MM.1S (cell line): ENCODE measurements around the gene PNN.
"Not testable (repeated sequence)": the region's sequence is repeated elsewhere in the genome, so short reads cannot be mapped to it uniquely, and the experiment has no call there.

Experiments used
- DNase-seq: peaks from one replicate; pipeline ENCODE4 v3.0.0-alpha.2; 2015
- H2AFZ ChIP-seq: fragments of 300-600 bp; sonication (generic); 2 replicates; pipeline ENCODE4 v1.6.0; 2016; ENCODE audit warnings: antibody characterized with exemption, low read length
- H3F3A ChIP-seq: fragments of 300-600 bp; sonication (generic); 2 replicates; pipeline ENCODE4 v1.6.1; 2016; ENCODE audit warnings: mild to moderate bottlenecking, antibody characterized with exemption, low read length, moderate library complexity, mixed read lengths; ENCODE audit not compliant: insufficient read depth
- H3K27ac ChIP-seq: fragments of 300-600 bp; sonication (generic); 2 replicates; pipeline ENCODE4 v1.5.1; 2016; ENCODE audit warnings: mild to moderate bottlenecking, low read length
- H3K27me3 ChIP-seq: fragments of 300-600 bp; sonication (generic); replicated peaks from 2 replicates; pipeline ENCODE4 v1.6.0; 2016; ENCODE audit warnings: low read length; ENCODE audit not compliant: insufficient read depth
- H3K36me3 ChIP-seq: fragments of 300-600 bp; sonication (generic); replicated peaks from 2 replicates; pipeline ENCODE4 v1.6.1; 2016; ENCODE audit warnings: mild to moderate bottlenecking, low read length, mixed read lengths; ENCODE audit not compliant: insufficient read depth
- H3K4me1 ChIP-seq: fragments of 300-600 bp; sonication (generic); 2 replicates; pipeline ENCODE4 v1.6.1; 2016; ENCODE audit warnings: low read length, mixed read lengths
- H3K4me2 ChIP-seq: fragments of 300-600 bp; sonication (generic); 2 replicates; pipeline ENCODE4 v1.6.0; 2016; ENCODE audit warnings: low read depth, low read length
- H3K4me3 ChIP-seq: fragments of 300-600 bp; sonication (generic); 2 replicates; pipeline ENCODE4 v1.5.1; 2016; ENCODE audit warnings: low read length, mixed read lengths
- H3K79me2 ChIP-seq: fragments of 300-600 bp; sonication (generic); 2 replicates; pipeline ENCODE4 v1.6.1; 2016; ENCODE audit warnings: mixed run types, low read length, mixed read lengths
- H3K9ac ChIP-seq: fragments of 300-600 bp; sonication (generic); 2 replicates; pipeline ENCODE4 v1.6.1; 2016; ENCODE audit warnings: low read length, mixed read lengths
- H3K9me2 ChIP-seq: fragments of 300-600 bp; sonication (generic); replicated peaks from 2 replicates; pipeline ENCODE4 v1.6.1; 2016; ENCODE audit warnings: mild to moderate bottlenecking, low read length, mixed read lengths; ENCODE audit not compliant: insufficient read depth
- H3K9me3 ChIP-seq: fragments of 300-600 bp; sonication (generic); replicated peaks from 2 replicates; pipeline ENCODE4 v1.6.1; 2016; ENCODE audit warnings: mild to moderate bottlenecking, low read length, mixed read lengths; ENCODE audit not compliant: insufficient read depth
- H4K20me1 ChIP-seq: fragments of 300-600 bp; sonication (generic); 2 replicates; pipeline ENCODE4 v1.6.1; 2016; ENCODE audit warnings: mild to moderate bottlenecking, low read length, moderate library complexity, mixed read lengths; ENCODE audit not compliant: insufficient read depth
- EZH2 ChIP-seq: fragments of 300-600 bp; sonication (generic); optimal IDR thresholded peaks from 2 replicates; pipeline ENCODE3; 2017; ENCODE audit warnings: low read depth, mild to moderate bottlenecking, antibody characterized with exemption, low read length, mixed read lengths
- EZH2phosphoT487 ChIP-seq: fragments of 300-600 bp; sonication (generic); IDR thresholded peaks from 2 replicates; pipeline ENCODE4 v1.6.1; 2018; ENCODE audit warnings: antibody characterized with exemption, low read length
- TF ChIP-seq, protein P1 (sequence below): fragments of 300-600 bp; sonication (generic); IDR thresholded peaks from 2 replicates; pipeline ENCODE4 v1.5.1; 2016; ENCODE audit warnings: antibody characterized with exemption, low read length, mixed read lengths

Gene PNN

DNA sequence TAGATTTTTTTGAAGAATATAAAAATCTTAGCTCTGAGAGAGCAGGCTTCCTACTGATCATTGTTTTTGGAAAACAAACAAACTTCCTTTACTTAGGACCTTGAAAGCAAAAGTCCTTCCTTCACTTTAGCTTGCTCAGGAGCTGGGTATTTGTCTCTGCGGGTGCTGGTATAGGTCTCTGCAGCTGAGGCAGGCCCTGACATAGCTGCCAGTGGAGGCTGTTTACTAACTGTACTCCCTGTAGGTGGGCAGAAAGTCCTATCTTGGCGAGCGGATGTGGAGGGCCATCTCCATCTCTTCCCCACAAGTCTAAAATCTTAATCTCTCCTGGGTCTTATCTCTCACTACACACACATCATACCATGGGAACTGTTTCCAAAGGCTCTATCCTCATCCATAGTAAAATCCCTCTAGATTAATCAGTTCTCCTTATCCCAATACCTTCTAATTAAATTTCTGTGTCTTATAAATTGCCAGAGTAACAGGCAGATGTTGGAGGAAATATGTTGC, 54.6 kb downstream of the PNN start:
- Histone ChIP-seq H4K20me1 (no peaks in the 10 kb centered on the region), H3K36me3 (no peaks in the 10 kb centered on the region), H3K79me2 (no peaks in the 10 kb centered on the region), H3K4me3 (no peak overlapping the region), H3K27me3 (no peaks in the 10 kb centered on the region), H3K9me2 (no peaks in the 10 kb centered on the region), H3K4me2 (no peak overlapping the region), H3K9ac (no peak overlapping the region), H2AFZ (no peak overlapping the region), H3F3A (no peaks in the 10 kb centered on the region), H3K4me1 (0 out of 2 replicates have a peak, but pooled peaks cover 3% of the 10 kb centered on the region), H3K27ac (no peak overlapping the region), H3K9me3 (no peaks in the 10 kb centered on the region)
- no peak for TF ChIP-seq EZH2phosphoT487
- no peak for DNase-seq

DNA sequence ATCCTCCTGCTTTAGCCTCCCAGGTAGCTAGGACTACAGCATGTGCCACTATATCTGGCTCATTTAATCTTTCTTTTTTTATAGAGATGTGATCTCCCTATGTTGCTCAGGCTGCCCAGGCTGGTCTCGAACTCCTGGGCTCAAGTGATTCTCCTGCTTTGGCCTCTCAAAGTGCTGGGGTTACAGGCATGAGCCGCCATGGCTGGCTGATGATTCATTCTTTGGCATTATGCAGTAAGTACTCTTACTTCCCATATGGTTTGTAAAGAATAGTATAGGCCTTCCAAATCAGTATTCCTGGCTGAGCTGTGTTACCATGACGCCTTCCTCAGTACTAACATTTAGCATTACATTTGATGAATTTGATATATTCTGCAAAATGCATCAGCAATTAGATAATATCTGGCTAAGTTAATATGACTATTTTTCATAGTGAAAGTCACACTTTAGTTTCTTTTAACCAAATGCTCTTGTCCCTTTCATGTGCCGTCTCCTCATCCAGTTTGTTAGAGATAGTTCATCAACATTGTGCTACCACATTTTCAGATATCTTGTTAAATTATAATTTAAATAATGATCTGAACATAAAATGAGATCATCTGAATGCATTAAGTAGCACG, 55.5 kb downstream of the PNN start:
- no peak overlapping the region for H3K9ac ChIP-seq
- no peaks in the 10 kb centered on the region for H3K9me3 ChIP-seq
- no peaks in the 10 kb centered on the region for H3K79me2 ChIP-seq
- TF ChIP-seq, protein P1, sequence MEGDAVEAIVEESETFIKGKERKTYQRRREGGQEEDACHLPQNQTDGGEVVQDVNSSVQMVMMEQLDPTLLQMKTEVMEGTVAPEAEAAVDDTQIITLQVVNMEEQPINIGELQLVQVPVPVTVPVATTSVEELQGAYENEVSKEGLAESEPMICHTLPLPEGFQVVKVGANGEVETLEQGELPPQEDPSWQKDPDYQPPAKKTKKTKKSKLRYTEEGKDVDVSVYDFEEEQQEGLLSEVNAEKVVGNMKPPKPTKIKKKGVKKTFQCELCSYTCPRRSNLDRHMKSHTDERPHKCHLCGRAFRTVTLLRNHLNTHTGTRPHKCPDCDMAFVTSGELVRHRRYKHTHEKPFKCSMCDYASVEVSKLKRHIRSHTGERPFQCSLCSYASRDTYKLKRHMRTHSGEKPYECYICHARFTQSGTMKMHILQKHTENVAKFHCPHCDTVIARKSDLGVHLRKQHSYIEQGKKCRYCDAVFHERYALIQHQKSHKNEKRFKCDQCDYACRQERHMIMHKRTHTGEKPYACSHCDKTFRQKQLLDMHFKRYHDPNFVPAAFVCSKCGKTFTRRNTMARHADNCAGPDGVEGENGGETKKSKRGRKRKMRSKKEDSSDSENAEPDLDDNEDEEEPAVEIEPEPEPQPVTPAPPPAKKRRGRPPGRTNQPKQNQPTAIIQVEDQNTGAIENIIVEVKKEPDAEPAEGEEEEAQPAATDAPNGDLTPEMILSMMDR: no peak
- TF ChIP-seq EZH2phosphoT487 (no peak), EZH2 (no peak)
- H3K27ac ChIP-seq: no peak overlapping the region
- H3K4me1 ChIP-seq: 0 out of 2 replicates have a peak, but pooled peaks cover 3% of the 10 kb centered on the region
- H4K20me1 ChIP-seq: no peaks in the 10 kb centered on the region
- H3F3A ChIP-seq: no peaks in the 10 kb centered on the region
- no peak overlapping the region for H3K4me2 ChIP-seq
- no peak overlapping the region for H3K4me3 ChIP-seq
- no peak for DNase-seq
- no peak overlapping the region for H2AFZ ChIP-seq
- H3K9me2 ChIP-seq: no peaks in the 10 kb centered on the region
- H3K27me3 ChIP-seq: no peaks in the 10 kb centered on the region
- H3K36me3 ChIP-seq: no peaks in the 10 kb centered on the region

DNA sequence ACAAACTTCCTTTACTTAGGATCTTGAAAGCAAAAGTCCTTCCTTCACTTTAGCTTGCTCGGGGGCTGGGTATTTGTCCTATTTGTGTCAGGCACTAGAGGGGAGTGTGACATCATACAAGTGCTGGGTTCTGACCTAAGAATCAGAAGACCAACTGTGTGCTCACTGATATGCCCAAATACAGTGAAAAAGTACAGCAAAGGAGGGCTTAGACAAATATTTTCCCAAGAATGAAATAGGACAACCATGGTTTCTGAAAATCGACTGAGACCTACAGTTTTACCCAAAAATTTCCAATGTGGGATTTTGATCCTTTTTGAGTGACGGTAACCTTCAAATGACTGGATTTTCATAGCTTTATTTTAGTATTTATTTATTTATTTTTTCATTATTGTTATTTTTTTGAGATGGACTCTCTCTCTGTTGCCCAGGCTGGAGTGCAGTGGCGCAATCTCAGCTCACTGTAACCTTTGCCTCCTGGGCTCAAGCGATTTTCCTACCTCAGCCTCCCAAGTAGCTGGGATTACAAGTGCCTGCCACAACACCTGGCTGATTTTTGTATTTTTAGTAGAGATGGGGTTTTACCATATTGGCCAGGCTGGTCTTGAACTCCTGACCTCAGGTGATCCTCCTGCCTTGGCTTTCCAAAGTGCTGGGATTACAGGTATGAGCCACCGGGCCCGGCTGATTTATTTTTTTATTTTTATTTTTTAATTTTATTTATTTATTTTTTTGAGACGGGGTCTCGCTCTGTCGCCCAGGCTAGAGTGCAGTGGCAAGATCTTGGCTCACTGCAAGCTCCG, 56.9 kb downstream of the PNN start:
- not testable (repeated sequence) for H3K9me3 ChIP-seq, H3K4me1 ChIP-seq, H3K4me2 ChIP-seq, H4K20me1 ChIP-seq, H3K9me2 ChIP-seq, H2AFZ ChIP-seq, H3K79me2 ChIP-seq, H3K27ac ChIP-seq, H3F3A ChIP-seq, H3K9ac ChIP-seq, H3K36me3 ChIP-seq, H3K27me3 ChIP-seq, H3K4me3 ChIP-seq
- DNase-seq: peak; percentile 47
- TF ChIP-seq, protein P1: peak; percentile 38
